Measurements from ENCODE around the gene CC2D2B.

- TF ChIP-seq CTCF (IDR thresholded peaks at IDR 0.05; ENCODE audit: low read depth, low read length, missing input control) (no peak), NR2F2 (IDR thresholded peaks at IDR 0.05) (no peak)
Observed at GRCh38 chr10:96041146-96041545, 133.4 kb downstream of the CC2D2B start.
